GM20431 (cell line): ENCODE data around the gene PTBP1.
"Not testable (repeated sequence)": the region's sequence is repeated elsewhere in the genome, so short reads cannot be mapped to it uniquely, and the experiment has no call there.

Experiments
- in situ Hi-C: fragments of 300-500 bp; cut with MseI, MboI; formaldehyde crosslinking; loops from one replicate; pipeline ENCODE4 v1.15.0; 2020; ENCODE audit warnings: low sequenced_read_pairs; ENCODE audit not compliant: unreplicated experiment

The PTBP1 gene

GRCh38 chr19:824885-825284 lies 27.6 kb downstream of the PTBP1 start:
- in situ Hi-C loops: no loop called here

- in situ Hi-C loops: no loop called here
Measured at GRCh38 chr19:825897-826644, 28.8 kb downstream of the PTBP1 start.

GRCh38 chr19:827314-827709 lies 30.1 kb downstream of the PTBP1 start:
- in situ Hi-C loops: no loop called here

DNA sequence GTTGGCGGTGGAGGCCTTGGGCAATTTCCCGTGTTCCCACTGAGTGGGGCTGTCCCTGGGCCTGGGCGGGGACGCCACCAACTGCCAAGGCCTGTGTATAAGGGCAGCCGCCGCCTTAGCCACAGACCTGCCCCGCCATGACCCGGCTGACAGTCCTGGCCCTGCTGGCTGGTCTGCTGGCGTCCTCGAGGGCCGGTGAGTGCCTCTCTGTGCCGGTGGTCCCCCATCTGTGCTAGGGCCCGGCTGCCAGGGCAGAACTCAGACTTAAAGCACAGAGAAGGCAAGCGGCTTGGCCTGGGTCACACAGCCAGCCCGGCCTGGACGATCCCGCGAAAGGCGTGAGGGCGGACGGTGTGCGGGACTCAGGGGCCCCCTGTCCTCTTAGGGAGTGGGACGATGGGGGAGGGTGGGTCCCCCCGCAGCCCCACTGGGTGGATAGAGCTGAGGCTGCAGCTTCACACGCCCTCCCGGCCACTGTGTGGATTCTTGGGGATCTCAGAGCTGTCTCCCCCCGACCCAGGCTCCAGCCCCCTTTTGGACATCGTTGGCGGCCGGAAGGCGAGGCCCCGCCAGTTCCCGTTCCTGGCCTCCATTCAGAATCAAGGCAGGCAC lies 30.6 kb downstream of the PTBP1 start, which contains the start of gene AZU1:
AZU1 (plus strand) TSS at position 128 of the 612 bp plus-strand sequence; CDS start at position 138, 10 bp downstream.
- in situ Hi-C loops: no loop called here

- in situ Hi-C loops: no loop called here
Measured at GRCh38 chr19:829129-829758, 32.0 kb downstream of the PTBP1 start.

- in situ Hi-C loops: no loop called here
Measured at GRCh38 chr19:831407-832369, 34.4 kb downstream of the PTBP1 start.

- in situ Hi-C loops: no loop called here
Measured at GRCh38 chr19:834216-834615, 37.0 kb downstream of the PTBP1 start.

GRCh38 chr19:835210-835810 lies 38.1 kb downstream of the PTBP1 start:
- in situ Hi-C loops: no loop called here

DNA sequence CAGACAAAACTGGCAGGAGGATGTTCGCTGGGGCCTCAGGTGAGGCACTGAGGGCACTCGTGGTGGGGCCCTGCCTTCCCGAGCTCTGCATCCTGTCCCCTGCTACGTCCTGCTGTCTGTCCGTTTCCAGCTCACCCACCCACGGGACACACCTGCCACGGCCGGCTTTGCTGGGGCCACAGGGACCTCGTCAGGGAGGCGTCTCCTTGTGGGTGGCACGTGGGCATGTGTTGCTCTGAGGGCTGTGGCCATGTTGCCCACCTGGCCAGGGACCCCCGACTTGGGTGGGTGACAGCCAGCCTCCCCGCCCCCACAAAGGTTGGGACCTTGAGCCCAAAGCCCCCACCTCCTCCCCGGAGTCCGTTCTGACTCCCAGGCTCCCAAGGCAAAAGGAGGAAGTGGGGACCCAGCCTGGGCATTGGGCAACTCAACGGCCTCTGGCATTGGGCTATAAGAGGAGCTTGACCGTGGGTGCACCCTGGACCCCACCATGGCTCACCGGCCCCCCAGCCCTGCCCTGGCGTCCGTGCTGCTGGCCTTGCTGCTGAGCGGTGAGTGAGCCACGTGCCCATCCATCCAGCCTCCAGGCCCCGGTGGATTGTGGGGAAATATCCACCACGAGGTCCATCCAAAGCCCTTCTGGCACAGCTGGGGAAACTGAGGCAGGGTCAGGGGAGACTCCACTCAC lies 43.4 kb downstream of the PTBP1 start, which contains the start of gene PRTN3:
PRTN3 (plus strand) TSS at position 481 of the 688 bp plus-strand sequence; CDS start at position 491, 10 bp downstream.
- in situ Hi-C loops: no loop called here

DNA sequence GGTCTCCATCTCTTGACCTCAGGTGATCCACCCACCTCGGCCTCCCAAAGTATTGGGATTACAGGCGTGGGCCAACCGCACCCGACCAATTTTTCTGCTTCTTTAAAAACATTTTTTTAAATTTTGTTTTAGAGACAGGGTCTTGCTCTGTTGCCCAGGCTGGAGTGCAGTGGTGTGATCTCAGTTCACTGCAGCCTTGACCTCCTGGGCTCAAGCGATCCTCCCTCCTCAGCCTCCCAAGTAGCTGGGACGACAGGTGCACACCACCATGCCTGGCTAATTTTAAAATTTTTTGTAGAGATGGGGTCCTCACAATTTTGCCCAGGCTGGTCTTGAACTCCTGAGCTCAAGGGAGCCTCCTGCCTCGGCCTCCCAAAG lies 45.5 kb downstream of the PTBP1 start:
- in situ Hi-C loops: not testable (repeated sequence)

- in situ Hi-C loops: no loop called here
Measured at GRCh38 chr19:843180-843835, 46.1 kb downstream of the PTBP1 start.

GRCh38 chr19:843836-844545 lies 46.7 kb downstream of the PTBP1 start:
- in situ Hi-C loops: no loop called here

DNA sequence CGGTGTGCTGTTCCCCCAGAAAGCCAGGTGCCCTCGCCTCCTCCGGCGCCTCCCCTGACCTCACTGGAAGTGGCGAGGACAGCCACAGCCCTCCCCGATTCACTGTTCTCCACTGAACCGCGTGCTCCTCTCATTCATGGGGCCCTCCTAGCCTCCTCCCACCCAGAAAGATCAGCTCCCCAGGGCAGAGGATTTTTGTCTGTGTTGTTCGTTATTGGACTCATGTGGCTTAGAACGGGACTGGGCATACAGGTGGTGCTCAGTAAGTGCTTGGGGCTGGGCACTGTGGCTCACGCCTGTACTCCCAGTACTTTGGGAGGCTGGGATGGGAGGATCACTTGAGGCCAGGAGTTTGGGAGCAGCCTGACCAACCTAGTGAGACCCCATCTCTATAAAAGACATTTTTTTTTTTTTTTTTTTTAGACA lies 47.3 kb downstream of the PTBP1 start:
- in situ Hi-C loops: no loop called here

DNA sequence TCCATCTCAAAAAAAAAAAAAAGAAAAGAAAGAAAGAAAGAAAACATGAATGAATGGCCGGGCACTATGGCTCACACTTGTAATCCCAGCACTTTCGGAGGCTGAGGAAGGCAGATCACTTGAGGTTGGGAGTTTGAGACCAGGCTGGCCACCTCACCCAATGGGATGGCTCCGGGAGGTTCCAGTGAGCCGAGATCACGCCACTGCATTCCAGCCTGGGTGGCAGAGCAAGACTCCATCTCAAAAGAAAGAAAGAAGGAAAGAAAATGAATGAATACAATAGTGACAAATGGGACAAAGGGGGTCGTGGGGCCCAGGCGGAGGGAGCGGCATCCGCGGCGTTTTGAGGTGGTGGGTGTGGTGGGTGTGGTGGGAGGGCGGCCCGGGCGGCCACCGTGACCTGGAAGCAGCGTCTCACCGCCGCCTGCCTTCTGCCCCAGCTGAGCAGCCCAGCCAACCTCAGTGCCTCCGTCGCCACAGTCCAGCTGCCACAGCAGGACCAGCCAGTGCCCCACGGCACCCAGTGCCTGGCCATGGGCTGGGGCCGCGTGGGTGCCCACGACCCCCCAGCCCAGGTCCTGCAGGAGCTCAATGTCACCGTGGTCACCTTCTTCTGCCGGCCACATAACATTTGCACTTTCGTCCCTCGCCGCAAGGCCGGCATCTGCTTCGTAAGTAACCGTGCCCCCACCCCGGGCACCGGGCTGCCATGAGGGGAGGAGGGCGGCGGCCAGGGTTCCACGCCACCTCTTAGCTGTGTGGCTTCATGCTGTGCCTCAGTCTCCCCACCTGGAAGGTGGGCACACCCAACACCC lies 48.7 kb downstream of the PTBP1 start:
- in situ Hi-C loops: no loop called here

DNA sequence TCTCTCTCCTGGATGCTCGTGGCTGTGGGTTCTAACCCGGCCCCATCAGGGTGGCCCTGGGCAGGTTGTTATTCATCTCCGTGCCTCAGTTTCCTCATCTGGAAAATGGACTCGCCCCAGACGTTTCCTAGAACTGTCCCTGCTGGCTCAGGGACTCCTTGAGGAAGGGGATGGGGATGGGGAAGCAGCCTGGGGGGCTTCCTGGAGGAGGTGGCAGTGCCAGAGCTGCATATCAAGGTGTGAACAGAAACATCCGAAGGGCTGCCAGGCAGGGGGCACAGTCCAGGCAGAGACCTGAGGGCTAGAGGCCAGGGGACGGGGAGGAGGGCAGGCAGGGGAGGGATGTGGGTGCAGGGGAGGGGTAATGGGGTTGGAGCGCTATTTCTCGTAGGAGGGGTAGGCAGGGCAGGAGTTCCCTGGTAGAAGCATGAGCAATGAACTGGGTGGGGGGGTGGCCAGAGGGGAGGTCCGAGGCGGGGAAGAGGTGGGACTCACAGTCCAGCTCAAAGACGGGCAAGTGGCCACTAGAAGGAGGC lies 51.2 kb downstream of the PTBP1 start:
- in situ Hi-C loops: no loop called here

DNA sequence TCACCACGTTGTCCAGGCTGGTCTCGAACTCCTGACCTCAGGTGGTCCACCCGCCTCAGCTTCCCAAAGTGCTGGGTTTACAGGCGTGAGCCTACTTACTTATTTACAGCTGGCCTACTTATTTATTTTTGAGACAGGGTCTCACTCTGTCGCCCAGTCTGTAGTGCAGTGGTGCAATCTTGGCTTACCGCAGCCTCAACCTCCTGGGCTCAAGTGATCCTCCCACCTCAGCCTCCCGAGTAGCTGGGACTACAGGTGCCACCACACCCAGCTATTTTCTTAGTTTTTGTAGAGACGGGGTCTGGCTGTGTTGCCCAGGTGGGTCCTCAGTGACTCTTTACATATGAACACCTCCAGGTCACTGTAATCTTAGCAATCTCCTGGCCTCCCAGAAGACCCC lies 51.9 kb downstream of the PTBP1 start:
- in situ Hi-C loops: not testable (repeated sequence)
